GM18951 (cell line): ENCODE measurements around the gene RGCC.
"Not testable (repeated sequence)": the region's sequence is repeated elsewhere in the genome, so short reads cannot be mapped to it uniquely, and the experiment has no call there.

Source experiments
- POLR2A ChIP-seq: IDR thresholded peaks from 4 replicates; pipeline ENCODE4 v1.6.1; 2011; ENCODE audit warnings: mild to moderate bottlenecking; ENCODE audit not compliant: insufficient read length, insufficient read depth; ENCODE audit errors: extremely low read depth
- in situ Hi-C: fragments of 300-500 bp; cut with MboI; formaldehyde crosslinking; loops from one replicate; pipeline ENCODE4 v1.12.0; 2022; ENCODE audit warnings: low sequenced_read_pairs, mixed read lengths, inconsistent platforms; ENCODE audit not compliant: unreplicated experiment

Gene RGCC

DNA sequence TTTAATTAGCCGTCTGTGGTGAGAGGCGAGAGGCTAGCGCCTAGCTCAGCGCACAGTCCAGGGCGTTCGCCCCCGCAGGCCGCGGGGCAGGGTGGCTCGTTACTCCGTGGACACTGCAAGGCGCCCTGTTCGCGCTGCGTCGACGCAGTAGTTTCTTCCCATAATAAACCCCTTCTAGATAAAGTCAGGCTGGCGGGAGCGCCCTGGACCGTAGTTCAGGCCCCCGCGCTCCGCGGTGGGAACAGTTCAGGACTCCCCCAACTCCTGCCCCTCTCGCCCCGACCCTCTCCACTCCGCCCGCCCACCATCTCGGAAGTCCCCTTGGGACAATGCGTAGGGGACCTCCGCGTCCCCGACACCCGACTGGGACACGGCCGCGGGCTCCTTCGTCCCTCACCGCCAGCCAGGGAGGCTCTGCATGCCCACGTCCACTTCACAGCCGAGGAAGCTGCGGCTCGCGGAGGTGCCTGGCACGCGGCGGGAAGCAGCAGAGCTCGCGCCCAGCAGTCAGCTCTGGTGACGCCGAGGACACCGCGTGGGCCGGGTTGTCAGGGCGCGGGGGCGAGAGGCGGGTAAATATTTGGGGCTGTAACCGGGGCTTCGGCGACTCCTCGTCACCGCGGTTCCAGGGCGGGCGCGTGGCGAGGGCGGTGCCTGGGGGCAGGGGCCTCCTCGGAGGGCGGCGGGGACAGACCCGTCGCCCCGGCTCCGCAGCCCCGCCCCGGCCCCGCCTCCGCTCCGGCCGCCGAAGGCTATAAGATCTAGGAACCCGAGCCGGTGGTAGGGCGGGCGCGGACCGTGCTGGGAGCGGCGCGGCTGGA is at the start of gene RGCC:
Gene RGCC (plus strand): TSS at position 783 of the 821 bp plus-strand sequence. CDS start 158 bp downstream, outside the sequence.
- in situ Hi-C loops, result no loop called here

DNA sequence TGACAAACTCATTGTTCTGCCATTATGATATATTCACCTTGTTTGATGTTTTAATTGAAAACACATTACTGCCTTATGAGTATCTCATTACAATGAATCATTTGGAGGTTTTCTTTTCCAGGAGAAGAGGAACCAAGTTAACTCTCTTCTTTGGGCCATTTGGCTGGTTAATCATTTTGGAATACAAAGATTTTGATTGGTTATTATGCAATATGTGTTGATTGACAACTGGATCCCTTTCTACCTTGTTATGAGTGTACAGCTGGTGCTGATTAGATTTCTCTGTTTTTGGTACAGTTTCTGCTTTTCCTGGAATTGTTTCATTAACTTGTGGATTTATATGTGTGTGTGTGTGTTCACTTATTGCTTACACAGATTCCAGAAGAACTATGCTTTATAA is 49.2 kb upstream of the RGCC start:
- in situ Hi-C loops, result no loop called here
- TF ChIP-seq POLR2A, result no peak

More for the DNA sequence above, at the start of gene RGCC:
- peak; percentile 60 for TF ChIP-seq POLR2A

- no peak for TF ChIP-seq POLR2A
- in situ Hi-C loops, result no loop called here
Measured at GRCh38 chr13:41408746-41409145, 48.6 kb upstream of the RGCC start.

- in situ Hi-C loops, result no loop called here
- TF ChIP-seq POLR2A, result no peak
Measured at GRCh38 chr13:41409611-41410010, 47.7 kb upstream of the RGCC start.

DNA sequence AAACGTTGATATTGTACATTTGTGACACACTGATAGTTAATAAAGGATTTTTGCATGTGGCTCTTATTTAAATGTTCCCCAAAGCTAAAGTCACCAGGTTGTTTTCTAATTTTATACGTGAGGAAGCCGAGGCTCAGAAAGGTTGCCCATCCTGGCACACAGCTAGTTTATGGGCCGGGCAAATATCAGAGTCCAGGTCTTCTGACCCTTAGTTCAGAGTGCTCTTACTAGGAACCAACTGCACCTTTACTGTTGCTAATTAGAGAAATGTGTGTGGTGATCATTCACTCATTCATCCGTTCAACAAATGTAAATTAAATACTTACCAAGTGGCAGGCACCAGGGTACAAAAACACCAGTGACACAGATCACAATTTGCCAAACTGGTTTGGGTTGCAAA is 46.3 kb upstream of the RGCC start:
- TF ChIP-seq POLR2A, result no peak
- in situ Hi-C loops, result no loop called here

- TF ChIP-seq POLR2A, result no peak
- in situ Hi-C loops, result no loop called here
Measured at GRCh38 chr13:41411522-41411921, 45.8 kb upstream of the RGCC start.

DNA sequence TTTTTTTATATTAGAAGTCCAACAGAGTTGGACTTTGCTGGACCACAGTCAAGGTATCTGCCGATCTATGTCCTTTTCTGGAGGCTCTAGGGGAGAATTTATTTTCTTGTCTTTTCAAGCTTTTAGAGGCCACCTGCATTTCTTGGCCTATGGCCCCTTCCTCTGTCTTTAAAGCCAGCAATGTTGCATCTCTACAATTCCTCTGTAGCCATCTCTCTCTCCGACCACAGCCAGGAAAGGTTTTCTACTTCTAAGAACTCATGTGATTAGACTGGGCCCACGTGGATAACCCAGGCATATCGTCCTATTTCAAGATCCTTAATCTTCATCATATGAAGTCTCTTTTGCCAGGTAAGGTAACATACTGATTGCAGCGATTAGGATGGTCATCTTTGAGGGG is 43.5 kb upstream of the RGCC start:
- no peak for TF ChIP-seq POLR2A
- in situ Hi-C loops, result no loop called here

DNA sequence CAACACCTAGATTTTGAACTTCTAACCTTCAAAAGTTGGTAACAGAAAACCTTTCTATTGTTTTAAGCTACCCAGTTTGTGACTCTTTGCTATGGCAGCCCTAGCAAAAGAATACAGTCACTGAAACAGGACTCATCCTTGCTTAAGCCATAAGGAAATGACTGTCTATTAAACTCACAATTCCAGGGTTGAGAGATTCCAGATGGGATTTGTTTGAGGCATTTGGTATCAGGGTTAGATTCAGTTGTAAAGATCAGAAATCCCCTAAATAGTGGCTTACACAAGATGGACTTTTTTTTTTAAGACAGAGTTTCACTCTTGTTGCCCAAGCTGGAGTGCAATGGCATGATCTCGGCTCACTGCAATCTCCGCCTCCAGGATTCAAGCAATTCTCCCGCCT is 41.1 kb upstream of the RGCC start:
- in situ Hi-C loops, result no loop called here
- no peak for TF ChIP-seq POLR2A

- in situ Hi-C loops, result no loop called here
- no peak for TF ChIP-seq POLR2A
Measured at GRCh38 chr13:41418027-41418426, 39.3 kb upstream of the RGCC start.

- no peak for TF ChIP-seq POLR2A
- in situ Hi-C loops, result no loop called here
Measured at GRCh38 chr13:41418731-41419130, 38.6 kb upstream of the RGCC start.

DNA sequence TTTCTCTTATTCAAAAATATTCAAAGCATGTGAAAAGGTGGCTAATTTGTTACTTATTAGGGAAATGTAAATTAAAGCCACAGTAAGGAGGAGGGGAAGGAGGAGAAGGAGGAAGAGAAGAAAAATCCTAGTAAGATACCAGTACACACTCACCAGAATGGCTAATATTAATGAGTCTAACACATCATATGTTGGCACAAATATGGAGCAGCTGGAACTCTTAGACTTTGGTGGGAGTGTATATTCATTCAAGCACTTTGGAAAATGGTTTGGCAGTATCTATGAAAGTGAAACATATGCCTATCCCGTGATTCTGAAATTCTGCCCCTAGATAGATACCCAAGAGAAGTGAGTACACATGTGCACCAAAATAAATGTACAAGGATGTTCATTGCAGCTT is 38.1 kb upstream of the RGCC start:
- in situ Hi-C loops, result no loop called here
- no peak for TF ChIP-seq POLR2A

DNA sequence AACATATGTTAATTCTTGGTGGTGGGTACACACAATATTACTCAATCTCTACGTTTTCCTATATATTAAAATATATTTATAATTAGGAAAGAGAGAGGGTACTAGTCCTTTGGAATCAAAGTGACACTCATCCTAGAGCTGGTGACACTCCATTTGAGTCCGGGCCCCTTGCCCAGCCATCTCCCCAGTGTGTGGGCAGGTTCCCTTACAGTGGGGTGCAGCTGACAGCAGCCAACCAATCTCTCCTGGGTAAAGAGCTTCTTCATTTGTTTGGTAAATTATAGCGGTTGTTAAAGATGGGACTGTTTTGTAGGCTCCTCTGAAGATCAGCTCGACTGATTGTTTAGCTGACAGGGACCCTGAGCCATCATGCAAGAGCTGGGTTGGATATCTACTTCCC is 37.2 kb upstream of the RGCC start:
- TF ChIP-seq POLR2A, result no peak
- in situ Hi-C loops, result no loop called here

- in situ Hi-C loops, result not testable (repeated sequence)
Measured at GRCh38 chr13:41421330-41421729, 36.0 kb upstream of the RGCC start.

GRCh38 chr13:41421983-41422382 is 35.4 kb upstream of the RGCC start:
- in situ Hi-C loops, result not testable (repeated sequence)

DNA sequence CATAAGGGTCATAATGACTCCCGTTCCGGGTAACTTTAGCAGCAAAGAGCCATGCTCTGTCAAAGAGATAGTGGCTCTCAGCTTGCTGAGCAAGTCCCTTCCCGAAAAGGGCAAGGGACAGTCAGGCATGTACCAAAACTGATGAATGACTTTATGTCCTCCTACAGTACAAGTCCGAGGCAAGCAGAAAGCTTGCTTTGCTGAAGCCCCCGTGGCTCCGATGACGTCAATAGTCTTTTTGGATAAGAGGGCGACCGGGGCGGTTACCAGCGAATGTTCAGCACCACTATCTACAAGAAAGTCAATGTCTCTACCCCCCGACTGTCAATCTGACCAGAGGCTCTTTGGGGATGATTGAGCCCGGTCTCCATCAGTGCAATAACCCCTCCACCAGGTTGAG is 34.1 kb upstream of the RGCC start:
- in situ Hi-C loops, result not testable (repeated sequence)

DNA sequence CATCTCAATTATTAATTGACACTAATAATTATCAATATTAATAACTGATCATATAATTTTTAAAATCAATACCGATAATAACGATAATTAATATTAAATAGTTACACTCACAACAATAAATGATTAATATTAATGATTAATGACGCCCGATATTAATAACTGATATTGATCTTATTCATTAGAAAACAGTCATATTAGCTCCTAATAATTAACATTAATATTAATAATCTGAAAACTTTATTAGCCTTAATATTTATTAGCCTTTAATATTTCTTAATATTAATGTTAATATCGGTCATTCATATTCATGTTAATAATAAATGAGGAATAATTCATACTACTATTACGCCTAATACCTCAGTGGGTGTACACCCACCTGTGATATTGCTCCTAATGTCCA is 32.7 kb upstream of the RGCC start:
- in situ Hi-C loops, result not testable (repeated sequence)
